WTC11 (cell line): ENCODE data around the gene PTPRN2.

Experiments used
- ATF1 ChIP-seq: sonication (generic); formaldehyde crosslinking; IDR thresholded peaks from 2 replicates; pipeline ENCODE4 v1.8.1; 2023; ENCODE audit warnings: mild to moderate bottlenecking, moderate library complexity, missing genetic modification reagents
- CREB1 ChIP-seq: sonication (generic); formaldehyde crosslinking; IDR thresholded peaks from 2 replicates; pipeline ENCODE4 v1.8.0; 2023; ENCODE audit warnings: mild to moderate bottlenecking, missing genetic modification reagents
- CTCF ChIP-seq: fragments of 200-600 bp; IDR thresholded peaks from 2 replicates; pipeline ENCODE4 v1.8.0; 2022; ENCODE audit warnings: antibody characterized with exemption
- FOXK1 ChIP-seq: sonication (generic); formaldehyde crosslinking; IDR thresholded peaks from 2 replicates; pipeline ENCODE4 v1.8.0; 2022; ENCODE audit warnings: mild to moderate bottlenecking, moderate library complexity, missing genetic modification reagents
- FOXP4 ChIP-seq: sonication (generic); formaldehyde crosslinking; IDR thresholded peaks from 2 replicates; pipeline ENCODE4 v1.8.0; 2022; ENCODE audit warnings: mild to moderate bottlenecking, missing genetic modification reagents
- IRF1 ChIP-seq: sonication (generic); formaldehyde crosslinking; IDR thresholded peaks from 2 replicates; pipeline ENCODE4 v1.8.0; 2023; ENCODE audit warnings: missing genetic modification reagents
- MAX ChIP-seq: sonication (generic); formaldehyde crosslinking; IDR thresholded peaks from 2 replicates; pipeline ENCODE4 v1.8.0; 2022; ENCODE audit warnings: mild to moderate bottlenecking, missing genetic modification reagents

- TF ChIP-seq CTCF = no peak
- TF ChIP-seq MAX (CRISPR knock-in tag) = no peak
- TF ChIP-seq ATF1 (CRISPR knock-in tag) = no peak
- no peak for TF ChIP-seq FOXP4 (CRISPR knock-in tag)
- TF ChIP-seq IRF1 (CRISPR knock-in tag) = no peak
- TF ChIP-seq FOXK1 (CRISPR knock-in tag) = no peak
- no peak for TF ChIP-seq CREB1 (CRISPR knock-in tag)
Measured at GRCh38 chr7:158029509-158029908, 558.1 kb downstream of the PTPRN2 start.
